ENCODE measurements around the gene IRF3.

IRF3 gene

DNA sequence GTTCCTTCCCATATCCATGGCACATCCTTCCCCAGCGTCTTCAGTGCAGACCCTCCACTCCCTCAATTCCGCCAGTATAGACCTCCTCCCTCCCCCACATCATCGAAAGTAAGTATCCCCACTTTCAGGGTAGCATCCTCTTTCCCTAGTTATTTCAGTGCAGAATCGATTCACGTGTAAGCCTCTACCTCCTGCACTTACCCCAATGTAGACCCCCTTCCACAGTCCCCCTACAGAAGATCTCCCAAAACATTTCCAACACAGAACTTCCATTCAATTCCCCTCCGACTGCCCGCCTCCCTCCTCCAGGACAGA lies 664 bp downstream of the IRF3 start:
- DNase-seq, result no peak

DNA sequence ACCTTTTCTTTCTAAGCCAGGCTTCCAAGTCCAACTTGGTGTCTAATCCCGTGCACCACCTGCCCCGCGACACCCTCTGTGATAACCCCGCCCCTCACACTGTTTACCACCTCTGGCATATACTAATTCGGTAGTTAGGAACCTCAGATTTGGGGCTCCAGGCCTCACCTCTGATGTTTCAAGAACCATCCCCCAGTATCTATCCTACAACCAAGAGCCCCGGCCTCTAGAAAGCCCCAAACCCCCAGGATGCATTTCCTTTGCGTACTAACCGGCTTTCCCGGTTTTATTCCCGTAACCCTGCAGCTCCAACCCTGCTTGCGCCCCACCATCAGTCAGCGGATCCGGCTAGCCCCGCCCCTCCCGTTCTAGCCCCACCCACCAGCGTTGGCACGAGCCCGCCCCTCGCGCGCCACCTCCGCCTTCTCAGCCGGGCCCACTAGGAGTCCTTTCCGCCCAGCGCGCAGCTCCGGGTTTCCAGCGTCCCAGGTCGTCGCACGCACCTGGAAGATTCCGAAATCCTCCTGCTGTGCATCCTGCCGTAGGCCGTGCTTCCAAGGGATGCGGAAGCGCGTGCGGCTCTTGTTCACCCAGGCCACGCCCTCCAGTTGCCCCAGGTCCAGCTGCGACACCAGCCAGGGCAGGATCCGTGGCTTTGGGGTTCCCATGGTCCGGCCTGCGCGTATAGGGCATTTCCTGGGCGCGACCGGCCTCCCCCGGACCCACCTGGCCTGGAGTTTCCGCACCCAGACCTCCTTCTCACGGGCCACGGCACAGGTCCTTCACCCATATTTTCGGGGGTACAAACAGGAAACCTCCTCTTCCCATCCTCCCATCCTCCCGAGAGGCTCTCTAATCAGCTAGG lies 1.3 kb downstream of the IRF3 start:
- DNase-seq, result peak; percentile 87

GRCh38 chr19:49663224-49663623 lies 2.4 kb downstream of the IRF3 start:
- no peak for DNase-seq

- no peak for DNase-seq
Observed at GRCh38 chr19:49662011-49662410, 3.6 kb downstream of the IRF3 start.

DNA sequence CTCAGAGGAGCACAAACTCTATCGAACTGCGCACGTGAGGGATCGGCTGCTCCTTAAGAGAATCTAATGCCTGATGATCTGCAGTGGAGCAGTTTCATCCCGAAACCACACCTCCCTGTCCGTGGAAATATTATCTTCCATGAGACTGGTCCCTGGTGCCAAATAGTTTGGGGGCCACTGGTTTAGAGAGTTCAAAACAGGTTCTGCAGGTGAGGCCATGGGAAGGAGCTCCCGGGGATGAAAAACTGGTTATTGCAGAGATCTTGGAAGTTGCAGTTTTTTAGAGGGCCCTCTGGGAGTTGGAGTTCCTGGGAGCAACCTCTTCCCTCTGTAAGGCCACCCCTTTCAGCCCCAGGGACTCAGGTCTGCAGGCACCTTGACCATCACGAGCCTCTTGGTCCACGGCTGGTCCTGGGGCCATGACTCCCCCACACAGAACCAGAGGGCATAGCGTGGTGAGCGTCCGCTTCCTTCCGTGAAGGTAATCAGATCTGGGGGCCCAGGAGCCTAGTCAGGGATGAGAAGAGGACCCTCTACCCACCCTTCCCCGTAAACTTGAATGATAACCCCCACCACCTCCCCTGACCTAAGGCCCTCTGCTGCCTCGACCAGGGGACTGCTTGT lies 5.2 kb downstream of the IRF3 start:
- DNase-seq, result no peak

- DNase-seq, result no peak
Observed at GRCh38 chr19:49658566-49659442, 6.9 kb downstream of the IRF3 start.

DNA sequence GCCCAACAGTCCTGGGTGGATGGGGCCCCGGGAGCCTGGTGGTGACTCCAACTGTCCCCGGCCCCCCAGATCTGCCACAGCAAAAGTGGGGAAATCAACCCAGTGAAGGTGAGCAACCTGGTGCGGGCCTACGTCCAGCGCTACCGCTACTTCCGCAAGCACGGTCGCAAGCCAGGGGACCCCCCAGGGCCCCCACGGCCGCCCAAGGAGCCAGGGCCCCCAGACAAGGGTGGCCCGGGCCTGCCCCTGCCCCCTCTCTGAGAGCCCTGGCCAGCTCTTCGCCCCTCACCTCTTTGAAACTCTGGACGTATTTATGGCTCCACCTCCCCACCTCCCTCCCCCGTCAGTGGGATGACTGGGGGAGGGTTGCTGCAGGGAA lies 7.5 kb downstream of the IRF3 start:
- DNase-seq, result no peak

DNA sequence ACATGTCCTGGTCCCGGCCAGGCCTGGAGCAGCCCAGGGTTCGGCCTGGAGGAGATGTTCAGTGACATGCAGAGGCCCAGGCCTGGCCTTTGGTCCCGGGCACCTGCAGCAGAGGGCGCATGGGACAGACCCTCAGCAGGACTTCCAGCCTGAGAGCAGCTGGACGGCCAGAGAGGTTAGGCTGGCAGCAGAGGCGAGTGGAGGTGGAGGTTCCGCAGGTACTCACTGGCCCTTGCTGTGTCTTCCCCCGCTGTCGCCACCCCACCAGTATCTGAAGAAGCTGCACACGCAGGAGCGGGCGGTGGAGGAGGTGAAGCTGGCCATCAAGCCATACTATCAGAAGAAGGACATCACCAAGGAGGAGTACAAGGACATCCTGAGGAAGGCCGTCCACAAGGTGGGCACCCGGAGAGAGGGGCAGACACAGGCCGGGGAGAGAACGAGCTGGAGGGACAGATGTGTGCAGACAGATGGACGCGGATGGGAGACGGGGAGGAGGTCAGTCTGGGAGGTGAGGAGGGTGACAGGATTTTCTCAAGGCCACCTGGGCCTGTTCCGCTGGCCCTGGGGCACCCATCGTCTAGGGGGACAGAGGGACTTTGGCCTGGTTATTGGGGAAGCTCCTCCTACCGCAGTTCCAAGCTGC lies 8.0 kb downstream of the IRF3 start:
- no peak for DNase-seq

GRCh38 chr19:49656456-49657109 lies 9.1 kb downstream of the IRF3 start:
- DNase-seq, result no peak

DNA sequence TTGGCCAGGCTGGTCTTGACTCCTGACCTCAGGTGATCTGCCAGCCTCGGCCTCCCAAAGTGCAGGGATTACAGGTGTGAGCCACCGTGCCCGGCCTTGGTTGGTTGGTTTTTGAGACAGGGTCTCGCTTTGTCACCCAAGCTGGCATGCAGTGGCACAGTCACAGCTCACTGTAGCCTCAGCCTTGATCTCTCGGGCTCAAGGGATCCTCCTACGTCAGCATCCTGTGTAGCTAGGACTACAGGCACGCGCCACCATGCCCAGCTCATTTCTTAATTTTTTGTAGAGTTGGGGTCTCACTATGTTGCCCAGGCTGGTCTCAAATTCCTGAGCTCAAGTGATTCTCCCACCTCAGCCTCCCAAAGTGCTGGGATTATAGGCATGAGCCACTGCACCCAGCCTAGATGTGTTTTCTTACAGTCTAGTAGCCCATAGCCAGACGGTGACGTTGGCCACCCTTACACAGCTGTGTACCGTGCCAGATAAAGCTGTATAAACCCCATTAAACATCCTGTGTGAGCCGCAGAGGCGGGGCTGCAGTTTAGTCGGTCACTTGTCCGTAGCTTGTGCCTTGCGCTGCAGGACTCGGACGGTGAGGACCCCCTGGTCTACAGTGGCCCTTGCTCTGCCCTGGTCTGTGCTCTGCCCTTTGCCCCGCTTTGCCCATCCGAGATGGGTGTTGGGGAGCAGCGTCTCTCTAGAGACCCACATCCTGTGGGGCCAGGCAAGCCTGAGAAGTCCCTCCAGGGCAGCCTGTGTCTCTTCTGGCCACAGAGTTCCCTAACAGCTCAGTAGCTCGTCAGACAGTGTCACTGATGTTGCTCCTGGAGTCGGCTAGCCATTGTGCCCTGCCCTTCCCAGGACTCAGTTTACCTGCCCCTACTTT lies 9.8 kb downstream of the IRF3 start:
- no peak for DNase-seq

DNA sequence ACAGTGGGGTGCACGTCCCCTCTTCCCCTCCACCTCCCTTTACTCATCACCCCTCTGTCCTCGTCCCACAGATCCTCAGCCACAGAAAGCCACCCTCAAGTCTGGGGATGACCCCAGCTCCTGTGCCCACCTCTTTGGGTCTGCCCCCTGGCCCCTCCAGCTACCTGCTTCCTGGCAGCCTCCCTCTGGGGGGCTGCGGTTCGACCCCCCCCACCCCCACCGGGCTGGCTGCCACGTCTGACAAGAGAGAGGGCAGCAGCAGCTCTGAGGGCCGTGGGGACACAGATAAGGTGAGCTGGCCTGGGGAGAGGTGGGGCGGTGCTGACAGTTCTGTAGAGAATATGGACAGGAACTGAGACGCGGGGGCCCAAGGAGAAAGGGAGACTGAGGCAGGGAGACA lies 11.1 kb downstream of the IRF3 start:
- DNase-seq, result no peak

GRCh38 chr19:49653466-49653806 lies 12.2 kb downstream of the IRF3 start:
- no peak for DNase-seq

- no peak for DNase-seq
Observed at GRCh38 chr19:49652551-49653465, 12.8 kb downstream of the IRF3 start.

DNA sequence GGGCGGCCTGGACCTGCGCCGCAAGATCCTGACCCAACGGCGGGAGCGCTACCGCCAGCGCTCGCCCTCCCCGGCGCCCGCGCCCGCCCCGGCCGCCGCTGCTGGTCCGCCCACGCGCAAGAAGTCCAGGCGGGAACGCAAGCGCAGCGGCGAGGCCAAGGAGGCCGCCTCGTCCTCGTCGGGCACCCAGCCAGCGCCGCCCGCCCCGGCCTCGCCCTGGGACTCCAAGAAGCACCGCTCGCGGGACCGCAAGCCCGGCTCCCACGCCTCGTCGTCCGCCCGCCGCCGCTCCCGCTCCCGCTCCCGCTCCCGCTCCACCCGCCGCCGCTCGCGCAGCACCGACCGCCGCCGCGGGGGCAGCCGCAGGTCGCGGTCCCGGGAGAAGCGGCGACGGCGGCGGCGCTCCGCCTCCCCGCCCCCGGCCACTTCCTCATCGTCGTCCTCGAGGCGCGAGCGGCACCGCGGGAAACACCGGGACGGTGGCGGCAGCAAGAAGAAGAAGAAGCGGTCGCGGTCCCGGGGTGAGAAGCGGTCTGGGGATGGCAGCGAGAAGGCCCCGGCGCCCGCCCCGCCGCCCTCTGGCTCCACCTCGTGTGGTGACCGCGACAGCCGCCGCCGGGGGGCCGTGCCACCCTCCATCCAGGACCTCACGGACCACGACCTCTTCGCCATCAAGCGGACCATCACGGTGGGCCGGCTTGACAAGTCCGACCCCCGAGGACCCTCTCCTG lies 13.7 kb downstream of the IRF3 start:
- no peak for DNase-seq

- DNase-seq, result no peak
Observed at GRCh38 chr19:49651029-49651819, 14.4 kb downstream of the IRF3 start.

DNA sequence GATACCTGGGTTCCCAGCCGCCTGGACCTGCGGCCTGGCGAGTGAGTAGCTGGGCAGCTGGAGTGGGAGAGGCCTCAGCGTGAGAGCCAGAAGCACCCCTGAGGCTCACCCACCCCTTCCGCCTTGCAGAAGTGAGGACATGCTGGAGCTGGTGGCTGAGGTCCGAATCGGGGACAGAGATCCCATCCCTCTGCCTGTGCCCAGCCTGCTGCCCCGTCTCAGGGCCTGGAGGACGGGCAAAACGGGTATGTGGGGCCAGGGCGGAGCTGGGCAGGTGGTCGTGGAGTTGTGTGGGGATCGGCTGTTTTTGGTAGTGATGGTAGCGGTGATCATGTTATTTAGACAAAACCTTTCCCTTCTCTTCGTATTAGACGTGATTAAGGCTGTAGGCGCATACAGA lies 19.1 kb downstream of the IRF3 start:
- DNase-seq, result no peak

DNA sequence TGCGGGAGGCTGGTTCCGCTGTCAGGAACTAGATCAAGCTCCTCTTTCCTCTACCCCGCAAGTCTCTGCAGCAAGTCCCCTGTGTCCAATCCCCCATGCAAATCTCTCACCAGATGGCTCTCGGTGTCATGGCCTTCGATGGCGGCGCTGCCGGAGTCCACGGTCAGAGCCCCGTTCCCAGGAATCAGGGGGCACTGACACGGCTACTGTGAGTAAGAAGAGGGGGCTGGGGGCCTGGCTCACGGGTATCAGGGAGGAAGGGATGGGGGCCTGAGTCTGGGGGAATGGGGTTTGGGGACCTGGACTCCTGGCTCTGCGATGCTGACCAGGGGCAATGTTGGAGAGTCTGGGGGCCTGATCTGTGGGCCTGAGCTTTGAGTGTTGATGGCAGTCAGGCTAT lies 19.7 kb downstream of the IRF3 start:
- no peak for DNase-seq

DNA sequence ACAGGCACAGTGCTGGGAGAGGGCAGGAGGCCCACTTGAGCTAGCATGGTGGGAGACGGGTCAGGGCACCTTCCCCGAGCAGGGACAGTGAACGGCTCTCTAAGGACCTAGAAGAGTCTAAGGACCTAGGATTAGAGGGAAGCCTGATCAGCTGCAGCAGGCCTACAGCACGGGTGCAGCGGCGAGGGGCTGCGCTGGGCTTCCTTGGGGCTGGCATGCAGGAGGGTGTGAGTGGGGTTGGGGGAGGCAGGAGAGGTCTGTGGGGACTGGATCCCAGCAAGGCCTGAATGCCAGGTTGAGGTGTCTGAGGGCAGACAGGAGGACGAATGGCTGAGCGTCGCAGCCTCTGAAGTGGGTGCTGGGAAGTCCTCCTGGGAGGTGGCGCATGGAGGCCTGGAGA lies 20.1 kb downstream of the IRF3 start:
- no peak for DNase-seq

DNA sequence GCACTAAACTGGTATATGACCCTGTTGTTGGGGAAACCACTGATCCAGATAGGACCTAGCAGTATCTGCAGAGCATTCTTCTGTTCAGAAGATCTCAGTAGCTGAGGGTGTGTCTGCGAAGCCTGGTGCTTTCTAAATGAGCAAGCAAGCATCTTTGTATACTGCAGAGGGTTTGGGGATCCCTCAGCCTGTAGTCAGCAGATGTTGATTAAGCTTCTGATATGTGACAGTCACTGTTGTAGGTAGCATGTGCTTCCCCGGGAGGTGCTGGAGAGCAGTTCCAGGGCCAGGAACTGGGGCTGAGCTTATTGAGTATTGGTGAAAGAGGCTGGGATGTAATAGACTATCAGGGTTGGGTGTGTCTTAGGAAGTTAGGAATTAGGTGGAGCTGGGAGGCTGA lies 22.2 kb downstream of the IRF3 start:
- DNase-seq, result no peak

All from DMS79 (cell line).